ENCODE results near the gene TPO.

- TF ChIP-seq CTCF (IDR thresholded peaks at IDR 0.05) (no peak), POLR2A (IDR thresholded peaks at IDR 0.05) (no peak)
Observed at GRCh38 chr2:1527153-1527992, 114.1 kb downstream of the TPO start.
